ENCODE data around the gene STK11.

The STK11 gene

DNA sequence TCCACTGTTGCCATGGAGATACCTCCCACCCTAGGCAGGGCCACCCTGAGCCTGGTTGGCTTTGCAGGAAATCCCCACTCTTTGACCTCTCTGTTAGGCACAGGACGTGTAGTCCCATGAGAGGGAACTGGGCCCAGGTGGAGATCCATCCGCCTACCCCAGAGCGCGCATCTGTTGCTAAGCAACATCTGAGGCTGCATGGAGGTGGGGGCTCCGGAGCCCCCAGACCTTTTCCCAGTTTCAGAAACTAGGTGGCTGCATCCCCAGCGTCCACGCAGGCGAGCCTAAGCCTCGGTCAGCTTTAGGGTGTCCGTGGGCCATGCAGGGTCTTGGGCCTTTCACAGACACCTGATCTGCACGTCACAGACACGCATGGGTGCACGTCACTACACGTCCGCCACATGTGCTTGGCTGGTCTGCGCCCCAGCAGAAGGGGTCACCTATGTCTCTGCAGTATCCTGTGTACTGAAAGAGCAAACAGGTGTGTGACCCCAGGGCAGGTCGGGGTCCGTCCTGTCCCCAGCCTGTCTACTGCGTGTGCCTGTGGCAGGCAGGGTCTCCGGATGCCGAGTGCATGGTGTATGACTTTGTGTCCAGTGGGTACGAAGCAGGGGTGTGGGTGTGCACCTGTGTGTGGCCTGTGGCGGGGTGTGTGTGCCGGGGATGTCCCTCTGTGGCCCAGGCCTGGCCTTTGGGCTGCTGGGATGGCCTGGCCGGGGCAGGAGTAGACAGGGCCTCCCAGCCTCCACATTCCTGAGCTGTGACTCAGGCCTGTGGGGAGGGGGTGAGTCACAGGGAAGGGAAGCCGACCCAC, 59.4 kb downstream of the STK11 start:
- DNase-seq: no peak

- peak; percentile 58 for DNase-seq
These were observed 60.1 kb downstream of the STK11 start for GRCh38 chr19:1265615-1266128.

- peak; percentile 87 for DNase-seq
These were observed 60.7 kb downstream of the STK11 start for GRCh38 chr19:1266129-1266915.

DNA sequence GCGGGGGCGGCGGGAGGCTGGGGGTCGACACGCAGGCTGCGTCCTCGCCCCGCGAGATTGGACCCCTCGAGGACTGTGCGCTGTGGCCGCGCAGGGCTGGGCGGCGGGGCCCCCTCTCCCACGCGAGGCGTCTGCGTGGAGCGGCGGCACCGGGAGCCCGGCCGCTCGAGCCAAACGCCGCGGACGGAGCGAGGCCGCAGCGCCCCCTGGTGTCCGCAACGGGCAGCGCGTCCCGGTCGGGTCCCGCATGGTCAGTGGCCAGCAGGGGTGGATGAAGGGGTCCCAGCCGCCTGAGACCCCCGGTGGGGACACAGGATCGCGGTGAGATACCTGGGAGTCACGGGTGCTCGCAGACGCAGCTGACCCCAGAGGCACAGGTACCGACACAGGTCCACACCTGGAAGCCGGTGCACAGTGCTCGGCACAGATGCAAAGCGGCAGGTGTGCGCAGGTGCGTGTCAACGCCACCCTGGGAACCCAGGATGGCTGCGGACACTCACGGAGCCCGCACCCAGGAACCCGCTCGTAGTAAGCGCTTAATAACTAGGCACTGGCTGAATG, 61.4 kb downstream of the STK11 start:
- peak; percentile 73 for DNase-seq

GRCh38 chr19:1267477-1268225, 62.1 kb downstream of the STK11 start:
- no peak for DNase-seq

GRCh38 chr19:1268226-1269064, 62.9 kb downstream of the STK11 start:
- no peak for DNase-seq

DNA sequence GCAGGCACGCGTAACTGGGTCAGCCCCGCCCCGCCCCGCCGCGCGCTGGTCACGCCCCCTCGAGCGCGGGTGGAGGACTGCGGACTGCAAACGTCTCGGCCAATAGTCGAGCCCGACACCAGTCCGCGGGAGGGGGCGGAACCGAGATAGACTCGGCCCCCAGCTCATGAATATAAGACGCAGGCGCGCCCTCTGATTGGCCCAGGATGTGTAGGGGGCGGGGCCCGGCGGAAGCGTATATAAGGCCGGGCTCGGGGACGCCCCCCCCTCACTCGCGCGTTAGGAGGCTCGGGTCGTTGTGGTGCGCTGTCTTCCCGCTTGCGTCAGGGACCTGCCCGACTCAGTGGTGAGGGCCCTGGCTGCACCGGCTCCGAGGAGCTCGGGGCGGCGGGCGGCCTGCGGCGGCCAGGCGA, 63.5 kb downstream of the STK11 start, which contains the start of gene CIRBP:
CIRBP (plus strand) TSS at position 268 of the 413 bp plus-strand sequence. CDS start 1,602 bp downstream, outside the sequence.
- peak; percentile 100 for DNase-seq

GRCh38 chr19:1269478-1270212, 64.1 kb downstream of the STK11 start:
- peak; percentile 90 for DNase-seq

DNA sequence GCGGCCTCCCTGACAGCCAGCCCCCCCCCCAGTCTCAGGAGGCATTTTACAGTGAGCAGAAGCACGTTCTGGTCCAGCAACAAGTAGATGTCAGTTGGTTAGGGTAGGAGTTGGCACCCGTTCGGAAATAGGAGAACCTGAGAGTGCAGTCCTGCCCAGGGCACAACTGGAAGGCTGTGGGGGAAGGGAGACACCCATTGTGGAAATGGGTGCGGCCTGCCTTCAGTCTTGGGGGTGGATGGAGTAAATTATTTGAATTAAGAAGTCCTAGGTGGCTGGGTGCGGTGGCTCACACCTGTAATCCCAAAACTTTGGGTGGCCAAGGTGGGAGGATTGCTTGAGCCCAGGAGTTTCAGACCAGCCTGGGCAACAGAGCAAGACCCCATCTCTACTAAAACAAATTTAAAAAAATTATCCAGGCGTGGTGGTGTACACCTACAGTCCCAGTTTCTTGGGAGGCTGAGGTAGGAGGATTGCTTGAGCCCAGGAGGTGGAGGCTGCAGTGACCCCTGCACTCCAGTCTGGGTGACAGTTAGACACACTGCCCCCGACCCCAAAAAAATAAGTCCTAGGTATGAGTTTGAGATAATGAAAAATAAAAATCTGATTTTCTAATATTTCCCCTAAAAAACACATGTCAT, 64.8 kb downstream of the STK11 start:
- peak; percentile 47 for DNase-seq

DNA sequence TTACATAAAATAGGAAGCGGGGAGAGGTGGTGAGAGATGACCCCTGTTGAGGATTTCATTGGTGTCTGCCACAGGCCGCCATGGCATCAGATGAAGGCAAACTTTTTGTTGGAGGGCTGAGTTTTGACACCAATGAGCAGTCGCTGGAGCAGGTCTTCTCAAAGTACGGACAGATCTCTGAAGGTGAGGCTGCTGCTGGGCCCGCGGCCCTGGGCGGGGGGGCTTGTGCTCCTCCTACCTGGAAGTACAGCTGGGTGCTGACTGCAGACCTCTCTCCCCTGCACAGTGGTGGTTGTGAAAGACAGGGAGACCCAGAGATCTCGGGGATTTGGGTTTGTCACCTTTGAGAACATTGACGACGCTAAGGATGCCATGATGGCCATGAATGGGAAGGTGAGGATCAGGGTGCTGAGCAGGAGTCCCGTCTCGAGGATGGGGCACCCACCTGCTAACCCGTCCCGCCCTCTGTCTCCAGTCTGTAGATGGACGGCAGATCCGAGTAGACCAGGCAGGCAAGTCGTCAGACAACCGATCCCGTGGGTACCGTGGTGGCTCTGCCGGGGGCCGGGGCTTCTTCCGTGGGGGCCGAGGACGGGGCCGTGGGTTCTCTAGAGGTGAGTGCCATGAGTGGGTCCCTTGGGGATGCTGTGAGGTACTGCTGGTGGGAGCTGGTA, 65.4 kb downstream of the STK11 start:
- no peak for DNase-seq

GRCh38 chr19:1271528-1272422, 66.2 kb downstream of the STK11 start:
- DNase-seq: no peak

GRCh38 chr19:1272423-1273262, 67.1 kb downstream of the STK11 start:
- no peak for DNase-seq

- DNase-seq: no peak
These were observed 67.9 kb downstream of the STK11 start for GRCh38 chr19:1273263-1274041.

DNA sequence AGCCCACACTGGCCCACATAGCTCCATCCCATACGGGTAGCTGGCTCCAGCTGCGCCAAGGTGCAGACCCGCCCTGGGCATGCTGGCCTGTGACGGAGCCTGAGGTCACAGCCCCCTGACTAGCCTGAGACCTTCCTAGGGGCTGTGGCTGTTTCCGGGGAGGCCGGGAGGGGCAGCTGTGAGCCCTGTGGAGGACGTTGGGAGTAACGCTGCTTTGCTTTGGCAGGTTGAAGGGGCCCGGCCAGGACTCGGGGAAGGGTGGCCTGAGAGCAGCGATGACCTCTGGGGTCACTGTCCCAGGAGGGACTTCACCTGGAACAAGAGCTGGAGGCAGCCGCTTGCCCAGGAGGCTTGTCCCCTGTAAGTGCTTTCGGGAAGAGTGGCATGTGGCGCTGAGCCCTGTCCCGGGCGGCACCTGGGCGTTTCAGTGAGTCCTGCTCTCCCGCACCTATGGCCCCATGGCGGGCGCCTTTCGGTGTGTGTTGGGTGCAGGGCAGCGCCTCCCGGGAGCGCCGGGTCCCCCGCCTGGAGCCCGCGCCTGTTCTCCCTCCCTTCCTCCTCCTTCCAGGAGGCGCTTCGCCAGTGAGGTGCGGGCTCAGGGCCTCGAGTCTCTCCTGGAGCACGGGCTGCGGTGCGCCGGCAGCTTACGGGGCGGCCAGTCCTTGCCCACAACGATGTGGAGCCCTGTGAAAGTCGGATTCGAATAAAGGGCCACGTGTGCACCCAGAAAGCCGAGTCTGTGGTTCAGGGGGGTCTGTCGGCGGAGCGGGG, 68.7 kb downstream of the STK11 start:
- DNase-seq: no peak

GRCh38 chr19:1274852-1275259, 69.3 kb downstream of the STK11 start:
- DNase-seq: no peak

Data from activated CD4-positive, alpha-beta T cell treated with anti-CD3 and anti-CD28 coated beads for 48 hours (primary cell).